CD4-positive, CD25-positive, alpha-beta regulatory T cell (primary cell): ENCODE data around the gene GSK3B. TPM values are rescaled to one million over a fixed set of nuclear protein-coding genes. Genes with fewer than 3 reads are reported as not detected.
A peak's percentile ranks its signal among the peaks of the same experiment; 100 is the strongest.
"Not testable (repeated sequence)": the region's sequence is repeated elsewhere in the genome, so short reads cannot be mapped to it uniquely, and the experiment has no call there.

ENCODE experiments used
- ATAC-seq, 2 donors: fragments of 150-1000 bp; cut with Tn5 transposase; one replicate each; pipeline ENCODE4 v1.10.0; 2021; ENCODE audit warnings: low read depth in 2 of 2, moderate number of reproducible peaks in 2 of 2, moderate library complexity in 1 of 2
- DNase-seq, 3 donors: peaks; one replicate each; pipeline versions ENCODE4 v3.0.0 to v3.0.0-alpha.2; 2012 to 2022; ENCODE audit warnings: mixed read lengths in 1 of 3
- H3K27ac ChIP-seq: one replicate; pipeline ENCODE4 v1.7.0; 2013; ENCODE audit warnings: mild to moderate bottlenecking, low read length; ENCODE audit not compliant: insufficient read depth, poor library complexity, severe bottlenecking
- H3K27me3 ChIP-seq: one replicate; pipeline ENCODE4 v1.7.0; 2013; ENCODE audit warnings: low read length; ENCODE audit not compliant: control insufficient read depth, insufficient read depth
- H3K36me3 ChIP-seq: one replicate; pipeline ENCODE4 v1.7.0; 2013; ENCODE audit warnings: mild to moderate bottlenecking, low read length, moderate library complexity; ENCODE audit not compliant: control insufficient read depth, insufficient read depth
- H3K4me1 ChIP-seq: 2 replicates; pipeline ENCODE4 v1.7.0; 2013; ENCODE audit warnings: mild to moderate bottlenecking, low read length; ENCODE audit not compliant: insufficient read depth, control insufficient read depth, poor library complexity, severe bottlenecking
- H3K4me3 ChIP-seq: one replicate; pipeline ENCODE4 v1.7.0; 2013; ENCODE audit warnings: low read depth, mild to moderate bottlenecking, low read length, moderate library complexity
- H3K9me3 ChIP-seq, 2 experiments: 1 replicate in 1 of 2; 2 replicates in 1 of 2; pipeline ENCODE4 v1.7.0; 2013; ENCODE audit warnings: low read length in 2 of 2, mild to moderate bottlenecking in 1 of 2, moderate library complexity in 1 of 2; ENCODE audit not compliant: control insufficient read depth in 2 of 2
- H3K27ac Mint-ChIP-seq, 3 donors: one replicate each; pipeline ENCODE4 v1.8.0; 2020 to 2022; ENCODE audit warnings: mild to moderate bottlenecking in 3 of 3, mixed read lengths in 3 of 3, moderate library complexity in 2 of 3
- H3K27me3 Mint-ChIP-seq: one replicate; pipeline ENCODE4 v1.8.0; 2022; ENCODE audit warnings: mild to moderate bottlenecking, mixed read lengths
- H3K36me3 Mint-ChIP-seq: one replicate; pipeline ENCODE4 v1.8.0; 2020; ENCODE audit warnings: mixed read lengths
- H3K4me1 Mint-ChIP-seq, 4 donors: one replicate each; pipeline ENCODE4 v1.8.0; 2020 to 2022; ENCODE audit warnings: mixed read lengths in 4 of 4, mild to moderate bottlenecking in 1 of 4
- H3K4me3 Mint-ChIP-seq, 4 donors: one replicate each; pipeline ENCODE4 v1.8.0; 2020 to 2022; ENCODE audit warnings: mild to moderate bottlenecking in 4 of 4, mixed read lengths in 4 of 4, moderate library complexity in 3 of 4
- H3K9me3 Mint-ChIP-seq, 7 donors: one replicate each; pipeline ENCODE4 v1.8.0; 2020 to 2022; ENCODE audit warnings: mixed read lengths in 7 of 7, mild to moderate bottlenecking in 3 of 7, moderate library complexity in 2 of 7
- polyA plus RNA-seq, 4 donors: library from polyadenylated mRNA; unstranded; fragments of 300-500 nt; fragmentation: Illumina TruSeq; gene quantifications; one replicate each; pipeline ENCODE4 v1.2.3, GENCODE V29; 2021
- total RNA-seq: library from RNA; stranded (reverse); gene quantifications from one replicate; pipeline ENCODE4 v1.2.3, GENCODE V29; 2022

GSK3B gene
- total and polyA plus RNA-seq, 5 donors from 2014 or later, result 12.9 to 45.4 (median 15.7) TPM

DNA sequence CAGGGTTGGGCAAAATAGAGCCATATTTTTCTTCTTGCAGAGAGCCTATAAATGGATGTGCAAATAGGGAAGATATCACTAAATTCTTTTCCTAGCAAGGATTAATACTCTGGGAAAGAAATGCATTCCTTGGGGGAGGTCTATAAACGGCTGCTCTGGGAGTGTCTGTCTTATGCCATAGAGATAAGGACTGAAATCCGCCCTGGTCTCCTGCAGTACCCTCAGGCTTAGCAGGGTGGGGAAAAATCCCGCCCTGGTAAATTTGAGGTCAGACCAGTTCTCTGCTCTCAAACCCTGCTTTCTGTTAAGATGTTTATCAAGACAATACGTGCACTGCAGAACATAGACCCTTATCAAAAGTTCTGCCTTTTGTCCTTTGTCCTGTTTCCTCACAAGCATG is 205.6 kb downstream of the GSK3B start:
- peaks cover 0 to 21% (median 8%) of the 10 kb centered on the region in 7 donors for H3K9me3 Mint-ChIP-seq
- H3K4me3 ChIP-seq, H3K27ac Mint-ChIP-seq, H3K27ac ChIP-seq, H3K4me3 Mint-ChIP-seq, H3K27me3 Mint-ChIP-seq, ATAC-seq, DNase-seq, H3K4me1 ChIP-seq, H3K27me3 ChIP-seq, H3K9me3 ChIP-seq: not testable (repeated sequence)
- H3K4me1 Mint-ChIP-seq, result peaks cover 25 to 33% (median 30%) of the 10 kb centered on the region in 4 donors
- H3K36me3 Mint-ChIP-seq, result peaks cover 44% of the 10 kb centered on the region
- H3K36me3 ChIP-seq, result peaks cover 10% of the 10 kb centered on the region

DNA sequence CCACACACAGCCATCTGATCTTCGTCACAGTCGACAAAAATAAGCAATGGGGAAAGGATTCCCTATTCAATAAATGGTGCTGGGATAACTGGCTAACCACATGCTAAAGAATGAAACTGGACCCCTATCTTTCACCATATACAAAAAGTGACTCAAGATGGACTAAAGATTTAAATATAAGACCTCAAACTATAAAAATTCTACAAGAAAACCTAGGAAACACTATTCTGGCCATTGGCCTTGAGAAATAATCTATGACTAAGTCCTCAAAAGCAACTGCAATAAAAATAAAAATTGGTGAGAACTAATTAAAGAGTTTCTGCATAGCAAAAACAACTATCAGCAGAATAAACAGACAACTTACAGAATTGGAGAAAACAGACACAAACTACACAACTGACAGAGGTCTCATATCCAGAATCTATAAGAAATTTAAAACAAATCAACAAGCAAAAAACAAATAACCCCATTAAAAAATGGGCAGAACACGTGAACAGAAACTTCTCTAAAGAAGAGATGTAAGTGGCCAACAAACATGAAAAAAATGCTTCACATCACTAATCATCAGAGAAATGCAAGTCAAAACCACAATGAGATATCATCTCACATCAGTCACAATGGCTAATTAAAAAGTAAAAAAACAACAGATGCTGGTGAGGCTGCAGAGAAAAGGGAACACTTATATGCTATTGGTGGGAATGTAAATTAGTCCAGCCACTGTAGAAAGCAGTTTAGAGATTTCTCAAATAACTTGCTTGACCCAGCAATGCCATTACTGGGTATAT is 208.3 kb downstream of the GSK3B start:
- H3K4me1 Mint-ChIP-seq, result peaks cover 24 to 32% (median 26%) of the 10 kb centered on the region in 4 donors
- ATAC-seq (no peak), DNase-seq (no peak)
- no peaks in the 10 kb centered on the region for H3K27me3 ChIP-seq
- H3K4me3 Mint-ChIP-seq, result no peak overlapping the region
- peaks cover 7 to 9% of the 10 kb centered on the region in 2 experiments for H3K9me3 ChIP-seq
- H3K36me3 Mint-ChIP-seq, result peaks cover 44% of the 10 kb centered on the region
- peak overlapping the region in 1 of 3 donors; percentile 36 for H3K27ac Mint-ChIP-seq
- H3K9me3 Mint-ChIP-seq, result peaks cover 0 to 21% (median 8%) of the 10 kb centered on the region in 7 donors
- H3K27me3 Mint-ChIP-seq, result no peaks in the 10 kb centered on the region
- H3K36me3 ChIP-seq, result peaks cover 10% of the 10 kb centered on the region
- no peaks in the 10 kb centered on the region for H3K4me1 ChIP-seq
- H3K4me3 ChIP-seq, result no peak overlapping the region
- no peak overlapping the region for H3K27ac ChIP-seq

DNA sequence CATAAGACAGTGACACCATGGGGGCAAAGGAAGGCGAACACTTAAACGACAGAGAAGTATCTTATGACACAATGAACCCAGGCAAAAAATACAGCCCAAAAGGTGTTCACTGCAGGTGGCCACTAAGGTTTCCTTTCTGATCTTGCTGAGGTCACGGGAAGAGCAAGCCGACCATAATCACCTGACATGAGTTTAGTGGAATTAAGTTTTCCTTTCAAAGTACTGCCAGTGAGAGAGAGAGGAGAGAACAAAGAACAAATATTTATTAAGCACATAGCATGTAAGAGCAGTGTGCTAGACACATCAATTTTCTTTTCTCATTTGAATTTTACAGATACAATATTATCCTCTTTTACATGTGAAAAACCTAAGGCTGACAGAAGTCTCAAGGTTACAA is 210.1 kb downstream of the GSK3B start:
- Mint-ChIP-seq H3K36me3 (peaks cover 42% of the 10 kb centered on the region), H3K27me3 (no peaks in the 10 kb centered on the region), H3K27ac (peak overlapping the region in 1 of 3 donors; percentile 7), H3K4me3 (no peak overlapping the region), H3K4me1 (peaks cover 24 to 36% (median 26%) of the 10 kb centered on the region in 4 donors), H3K9me3 (peaks cover 0 to 18% (median 8%) of the 10 kb centered on the region in 7 donors)
- Histone ChIP-seq H3K27me3 (no peaks in the 10 kb centered on the region), H3K27ac (no peak overlapping the region), H3K4me1 (no peaks in the 10 kb centered on the region), H3K9me3 (peaks cover 4 to 5% of the 10 kb centered on the region in 2 experiments), H3K4me3 (no peak overlapping the region), H3K36me3 (peaks cover 10% of the 10 kb centered on the region)
- ATAC-seq (no peak), DNase-seq (no peak)

DNA sequence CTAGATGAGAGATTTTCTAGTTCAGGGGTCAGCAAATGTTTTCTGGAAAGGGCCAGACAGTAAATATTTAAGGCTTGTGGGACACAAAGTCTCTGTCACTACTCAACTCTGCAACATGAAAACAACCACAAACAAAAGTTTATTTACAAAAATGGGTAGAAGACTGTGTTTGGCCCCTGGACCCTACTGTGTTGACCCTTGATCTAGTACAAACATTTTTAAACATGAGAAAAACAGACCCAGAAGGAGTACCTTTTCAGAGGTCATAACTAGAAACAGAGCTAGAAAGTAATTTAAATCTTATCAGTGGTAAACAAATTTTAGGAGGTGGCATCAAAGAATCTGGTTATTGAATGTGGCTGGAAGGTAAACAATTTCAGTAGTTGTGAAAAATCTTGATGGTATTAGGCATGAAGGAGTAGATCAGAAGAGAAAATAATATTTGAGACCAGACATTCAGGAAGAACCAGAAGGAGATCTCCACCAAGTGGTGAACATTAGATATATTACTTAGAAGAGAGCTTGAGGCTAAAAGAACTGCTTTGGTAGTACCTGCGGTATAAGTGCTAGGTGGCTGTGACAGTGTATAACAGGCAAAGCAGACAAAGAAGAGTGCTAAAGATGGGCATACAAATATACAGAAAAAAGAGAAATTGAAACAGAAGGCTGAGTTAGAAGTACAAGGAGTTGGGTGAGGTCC is 210.6 kb downstream of the GSK3B start:
- Mint-ChIP-seq H3K36me3 (peaks cover 38% of the 10 kb centered on the region), H3K4me1 (peaks cover 24 to 36% (median 26%) of the 10 kb centered on the region in 4 donors)
- peaks cover 8% of the 10 kb centered on the region for H3K36me3 ChIP-seq

DNA sequence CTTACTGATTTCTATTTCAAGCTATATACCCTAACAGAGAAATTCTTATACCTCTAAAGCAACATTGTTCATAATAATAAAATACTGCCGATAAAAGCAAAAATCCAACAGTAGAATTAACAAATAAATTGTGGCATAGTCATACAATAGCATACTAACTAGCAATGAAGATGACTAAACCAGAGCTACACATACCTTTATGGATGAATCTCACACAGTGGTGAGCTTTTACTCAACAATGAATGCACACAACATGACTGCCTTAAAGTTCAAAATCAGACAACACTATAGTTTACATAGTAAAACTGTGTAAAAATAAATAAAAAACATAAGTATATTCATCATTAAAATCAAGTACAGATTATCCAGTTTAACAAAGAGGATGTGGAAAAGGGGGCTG is 213.3 kb downstream of the GSK3B start:
- peaks cover 17% of the 10 kb centered on the region for H3K36me3 Mint-ChIP-seq
- ATAC-seq, result no peak
- no peak overlapping the region for H3K4me3 ChIP-seq
- no peak overlapping the region for H3K4me3 Mint-ChIP-seq
- H3K4me1 ChIP-seq, result no peaks in the 10 kb centered on the region
- peaks cover 0 to 2% (median 0%) of the 10 kb centered on the region in 7 donors for H3K9me3 Mint-ChIP-seq
- H3K36me3 ChIP-seq, result peaks cover 10% of the 10 kb centered on the region
- H3K27ac Mint-ChIP-seq, result no peak overlapping the region
- H3K27me3 ChIP-seq, result no peaks in the 10 kb centered on the region
- no peaks in the 10 kb centered on the region for H3K9me3 ChIP-seq
- no peak overlapping the region for H3K27ac ChIP-seq
- peaks cover 7 to 19% (median 15%) of the 10 kb centered on the region in 4 donors for H3K4me1 Mint-ChIP-seq
- H3K27me3 Mint-ChIP-seq, result no peaks in the 10 kb centered on the region
- no peak for DNase-seq

More for the DNA sequence above, 210.6 kb downstream of the GSK3B start:
- no peak overlapping the region for H3K4me3 ChIP-seq
- peaks cover 0 to 12% (median 5%) of the 10 kb centered on the region in 7 donors for H3K9me3 Mint-ChIP-seq
- H3K9me3 ChIP-seq, result peaks cover under 1% of the 10 kb centered on the region in 2 experiments
- H3K27ac ChIP-seq, result no peak overlapping the region
- no peaks in the 10 kb centered on the region for H3K4me1 ChIP-seq
- no peaks in the 10 kb centered on the region for H3K27me3 ChIP-seq
- H3K27ac Mint-ChIP-seq, result peak overlapping the region in 1 of 3 donors; percentile 7
- no peak for DNase-seq
- no peaks in the 10 kb centered on the region for H3K27me3 Mint-ChIP-seq
- no peak for ATAC-seq
- H3K4me3 Mint-ChIP-seq, result no peak overlapping the region

DNA sequence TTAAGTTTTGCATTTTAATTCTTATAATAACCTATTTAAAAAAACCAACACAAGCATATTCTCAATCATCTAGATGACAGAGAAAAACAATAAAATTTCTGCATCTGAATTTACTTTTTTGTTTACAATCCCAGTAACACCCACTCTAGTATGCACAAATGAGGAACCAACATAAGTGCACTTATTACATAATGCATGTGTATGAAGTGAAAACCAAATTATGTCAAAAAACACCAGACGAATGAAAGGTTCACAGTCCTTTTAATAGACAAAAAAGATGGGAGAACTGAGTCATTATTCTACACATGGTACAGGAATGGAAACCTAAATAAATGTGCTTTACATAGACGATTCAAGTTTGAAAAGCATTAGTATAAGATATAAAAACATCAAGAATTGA is 220.6 kb downstream of the GSK3B start:
- ATAC-seq (no peak), DNase-seq (no peak)
- no peaks in the 10 kb centered on the region for H3K27me3 Mint-ChIP-seq
- H3K36me3 ChIP-seq, result peaks cover 10% of the 10 kb centered on the region
- H3K27me3 ChIP-seq, result no peaks in the 10 kb centered on the region
- no peak overlapping the region for H3K4me3 ChIP-seq
- H3K4me1 Mint-ChIP-seq, result peaks cover 20 to 29% (median 26%) of the 10 kb centered on the region in 4 donors
- H3K4me3 Mint-ChIP-seq, result no peak overlapping the region
- no peak overlapping the region for H3K27ac ChIP-seq
- H3K9me3 ChIP-seq, result no peaks in the 10 kb centered on the region
- H3K27ac Mint-ChIP-seq, result no peak overlapping the region
- no peaks in the 10 kb centered on the region for H3K9me3 Mint-ChIP-seq
- H3K36me3 Mint-ChIP-seq, result peaks cover 6% of the 10 kb centered on the region
- H3K4me1 ChIP-seq, result peaks cover 3% of the 10 kb centered on the region

DNA sequence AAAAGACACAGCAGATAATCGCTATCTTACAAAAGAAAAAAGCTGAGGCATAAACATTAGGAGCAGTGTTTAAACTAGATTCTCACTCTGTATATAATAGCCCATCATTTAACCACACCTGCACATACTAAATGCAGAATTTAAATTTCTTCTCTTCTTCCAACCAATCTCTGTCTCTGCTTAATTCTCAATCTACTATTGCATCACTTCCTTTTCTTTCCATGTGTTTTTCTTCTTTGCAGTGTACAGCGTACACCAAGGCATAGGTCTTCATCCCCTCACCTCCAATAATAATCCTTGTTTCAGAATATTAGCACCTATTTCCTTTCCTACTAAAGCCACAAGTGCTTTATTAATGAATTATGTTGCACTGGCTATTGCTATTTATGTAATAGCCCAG is 221.5 kb downstream of the GSK3B start:
- Mint-ChIP-seq H3K9me3 (no peaks in the 10 kb centered on the region), H3K27ac (peak overlapping the region in 2 of 3 donors; percentile 11 to 15), H3K36me3 (peaks cover 12% of the 10 kb centered on the region), H3K4me3 (no peak overlapping the region), H3K27me3 (no peaks in the 10 kb centered on the region), H3K4me1 (peaks cover 20 to 37% (median 33%) of the 10 kb centered on the region in 4 donors)
- Histone ChIP-seq H3K4me1 (peaks cover 3% of the 10 kb centered on the region), H3K4me3 (no peak overlapping the region), H3K36me3 (peaks cover 10% of the 10 kb centered on the region), H3K27ac (no peak overlapping the region), H3K27me3 (no peaks in the 10 kb centered on the region), H3K9me3 (no peaks in the 10 kb centered on the region)
- ATAC-seq (no peak), DNase-seq (no peak)
